ENCODE results near the gene PNPLA7.
"Not testable (repeated sequence)": the region's sequence is repeated elsewhere in the genome, so short reads cannot be mapped to it uniquely, and the experiment has no call there.

GRCh38 chr9:137550958-137551263, 709 bp upstream of the PNPLA7 start:
- TF ChIP-seq CTCF, POLR2A (IDR thresholded peaks at IDR 0.05): not testable (repeated sequence)
